Cardiac fibroblast (primary cell): ENCODE data around the gene CYRIA.

ENCODE experiments used
- DNase-seq, 2 donors: peaks; one replicate each; pipeline versions ENCODE4 v3.0.0 to v3.0.0-alpha.2; 2010; ENCODE audit warnings: low read depth in 2 of 2
- H3K4me3 ChIP-seq, 2 donors: replicated peaks in 1 of 2; 1 replicate in 1 of 2; 2 replicates in 1 of 2; pipeline ENCODE4 v1.5.1; 2011; ENCODE audit warnings: low read depth in 2 of 2, low read length in 2 of 2, mild to moderate bottlenecking in 2 of 2, moderate library complexity in 1 of 2
- CTCF ChIP-seq: IDR thresholded peaks from one replicate; pipeline ENCODE4 v1.5.1; 2011; ENCODE audit warnings: low read depth, mild to moderate bottlenecking, low read length, inconsistent platforms

The CYRIA gene

GRCh38 chr2:16653083-16653375, 12.6 kb downstream of the CYRIA start:
- TF ChIP-seq CTCF, result no peak
- no peak for DNase-seq
- no peak overlapping the region for H3K4me3 ChIP-seq

- no peak overlapping the region for H3K4me3 ChIP-seq
- DNase-seq, result peak in 1 of 2 donors; percentile 23
- no peak for TF ChIP-seq CTCF
Measured at GRCh38 chr2:16652296-16653082, 13.1 kb downstream of the CYRIA start.

GRCh38 chr2:16650287-16651249, 15.1 kb downstream of the CYRIA start:
- no peak for TF ChIP-seq CTCF
- peak; percentile 72 to 82 for DNase-seq
- peak overlapping the region; percentile 6 to 41 for H3K4me3 ChIP-seq

GRCh38 chr2:16649353-16650286, 16.0 kb downstream of the CYRIA start:
- DNase-seq, result no peak
- no peak overlapping the region for H3K4me3 ChIP-seq
- no peak for TF ChIP-seq CTCF

- no peak for TF ChIP-seq CTCF
- DNase-seq, result no peak
- H3K4me3 ChIP-seq, result no peak overlapping the region
Measured at GRCh38 chr2:16647992-16648617, 17.5 kb downstream of the CYRIA start.
